ENCODE measurements around the gene PRSS50.
"Not testable (repeated sequence)": the region's sequence is repeated elsewhere in the genome, so short reads cannot be mapped to it uniquely, and the experiment has no call there.

The PRSS50 gene

GRCh38 chr3:46717447-46718231 is at the start of gene PRSS50:
Gene PRSS50, minus strand, starts transcription at chr3:46717869. Its CDS starts 45 bp downstream, at chr3:46717824.
- no peak for DNase-seq (ENCODE audit: low read depth)

DNA sequence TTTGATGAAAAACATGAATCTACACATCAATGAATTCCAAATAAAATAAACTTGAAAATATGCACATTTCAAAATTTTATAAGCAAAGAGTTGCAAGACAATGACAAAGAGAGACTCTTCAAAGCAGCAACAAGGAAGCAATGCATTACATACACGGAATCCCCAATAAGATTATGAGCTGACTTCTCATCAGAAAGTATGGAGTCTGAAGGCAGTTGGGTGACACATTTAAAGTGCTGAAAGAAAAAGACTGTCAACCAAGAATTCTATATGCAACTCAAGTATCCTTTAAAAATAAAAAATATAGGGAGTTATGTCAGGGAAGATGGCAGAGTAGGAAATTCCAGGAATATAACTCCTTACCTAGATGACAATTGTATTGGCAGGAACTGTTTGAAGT is 46.5 kb upstream of the PRSS50 start:
- no peak for DNase-seq (ENCODE audit: low read depth)

DNA sequence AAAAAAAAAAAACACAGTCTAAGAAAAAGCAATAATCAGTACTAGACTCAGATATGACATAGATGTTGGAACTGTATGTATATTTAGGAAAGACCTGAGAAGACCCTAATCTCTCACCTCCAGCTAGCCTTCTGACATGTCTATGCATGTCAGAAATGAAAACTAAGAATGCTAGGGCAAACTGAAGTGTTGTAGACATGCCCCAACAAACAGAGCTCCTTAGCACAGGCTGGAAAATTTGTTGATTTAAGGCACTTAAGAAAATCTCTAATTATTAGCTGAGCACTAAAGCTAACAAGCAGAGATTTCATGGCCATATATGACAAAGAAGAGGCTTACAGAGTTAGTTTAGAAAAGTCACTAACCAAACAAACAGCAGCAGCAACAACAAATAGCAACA is 45.5 kb upstream of the PRSS50 start:
- no peak for DNase-seq (ENCODE audit: low read depth)

- no peak for DNase-seq (ENCODE audit: low read depth)
These were observed 41.8 kb upstream of the PRSS50 start for GRCh38 chr3:46759239-46760167.

DNA sequence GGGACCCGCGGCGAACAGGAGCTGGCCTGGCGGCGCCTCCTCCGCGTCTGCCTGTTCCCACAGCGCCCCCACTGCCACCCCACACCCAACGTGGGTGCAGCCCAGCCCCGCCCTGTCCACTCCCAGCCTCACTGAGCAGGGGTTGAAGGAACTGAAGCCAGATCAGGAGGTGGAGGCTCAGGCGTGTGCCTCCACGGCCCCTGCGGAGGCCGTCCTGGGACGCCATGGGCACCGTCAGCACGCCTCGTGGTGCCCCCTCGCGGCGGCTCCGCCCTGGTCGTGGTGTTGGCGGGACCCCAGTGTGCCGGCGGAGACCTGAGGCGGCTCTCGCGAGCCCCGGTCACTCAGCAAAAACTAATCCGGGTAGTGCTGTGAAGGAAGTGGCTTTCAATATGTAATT is 39.0 kb upstream of the PRSS50 start:
- DNase-seq (ENCODE audit: low read depth): no peak

- DNase-seq (ENCODE audit: low read depth): no peak
These were observed 38.0 kb upstream of the PRSS50 start for GRCh38 chr3:46755646-46756045.

GRCh38 chr3:46753127-46753526 is 35.5 kb upstream of the PRSS50 start:
- DNase-seq (ENCODE audit: low read depth): not testable (repeated sequence)

- no peak for DNase-seq (ENCODE audit: low read depth)
These were observed 32.9 kb upstream of the PRSS50 start for GRCh38 chr3:46750555-46751038.

DNA sequence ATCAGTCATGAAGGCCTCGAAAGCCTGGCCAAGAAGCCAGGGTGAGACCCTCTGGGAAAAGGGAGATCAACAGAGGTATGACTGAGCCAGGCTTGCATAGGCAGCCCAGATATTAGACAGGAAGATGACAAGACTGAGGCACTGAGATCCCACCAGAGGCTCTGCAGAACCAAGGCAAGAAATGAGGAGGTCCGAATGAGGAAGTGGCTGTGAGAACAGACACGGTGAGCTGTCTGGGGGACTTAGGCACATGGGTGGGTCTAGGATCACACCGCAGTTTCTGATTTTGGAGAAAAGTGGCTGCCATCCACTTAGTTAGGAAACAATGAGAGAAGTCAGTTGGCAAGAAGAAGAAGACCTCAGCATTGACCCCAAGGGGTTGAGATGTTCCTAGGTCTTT is 31.5 kb upstream of the PRSS50 start:
- no peak for DNase-seq (ENCODE audit: low read depth)

DNA sequence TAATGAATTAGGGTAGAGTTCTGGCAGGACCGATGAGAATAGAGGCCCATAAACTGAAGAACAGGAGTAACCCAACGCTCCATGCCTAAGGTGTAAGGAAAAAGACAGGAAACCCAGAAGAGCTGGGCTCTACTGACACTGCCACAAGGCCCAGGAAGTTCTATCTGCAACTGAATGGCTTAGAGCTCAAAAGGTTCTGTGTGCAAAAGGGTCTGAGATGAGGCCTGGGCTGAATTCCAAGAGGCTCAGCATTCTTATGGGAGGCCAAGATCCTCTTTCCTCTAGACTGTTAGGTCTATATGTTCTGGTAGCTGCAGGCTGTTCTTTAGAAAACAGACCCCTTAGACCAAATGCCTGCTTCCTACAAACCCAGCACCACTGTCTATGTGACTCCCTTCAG is 30.5 kb upstream of the PRSS50 start:
- no peak for DNase-seq (ENCODE audit: low read depth)

DNA sequence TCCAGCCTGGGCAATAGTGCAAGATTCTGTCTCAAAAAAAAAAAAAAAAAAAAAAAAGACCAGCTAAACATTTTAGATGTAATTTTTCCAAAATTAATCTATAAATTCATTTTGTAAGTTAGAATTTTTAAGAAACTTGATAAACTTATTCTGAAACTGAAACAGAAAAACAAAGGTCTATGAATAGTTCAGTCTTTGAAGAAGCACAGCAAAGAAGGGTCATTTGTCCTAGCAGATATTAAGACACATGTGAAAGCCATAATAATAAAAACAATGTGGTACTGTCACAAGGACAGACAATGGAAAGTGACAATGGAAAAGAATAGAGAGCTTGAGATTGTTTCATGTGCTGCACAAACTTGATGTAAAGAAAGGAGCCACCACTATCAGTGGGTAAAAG is 29.0 kb upstream of the PRSS50 start:
- DNase-seq (ENCODE audit: low read depth): no peak

DNA sequence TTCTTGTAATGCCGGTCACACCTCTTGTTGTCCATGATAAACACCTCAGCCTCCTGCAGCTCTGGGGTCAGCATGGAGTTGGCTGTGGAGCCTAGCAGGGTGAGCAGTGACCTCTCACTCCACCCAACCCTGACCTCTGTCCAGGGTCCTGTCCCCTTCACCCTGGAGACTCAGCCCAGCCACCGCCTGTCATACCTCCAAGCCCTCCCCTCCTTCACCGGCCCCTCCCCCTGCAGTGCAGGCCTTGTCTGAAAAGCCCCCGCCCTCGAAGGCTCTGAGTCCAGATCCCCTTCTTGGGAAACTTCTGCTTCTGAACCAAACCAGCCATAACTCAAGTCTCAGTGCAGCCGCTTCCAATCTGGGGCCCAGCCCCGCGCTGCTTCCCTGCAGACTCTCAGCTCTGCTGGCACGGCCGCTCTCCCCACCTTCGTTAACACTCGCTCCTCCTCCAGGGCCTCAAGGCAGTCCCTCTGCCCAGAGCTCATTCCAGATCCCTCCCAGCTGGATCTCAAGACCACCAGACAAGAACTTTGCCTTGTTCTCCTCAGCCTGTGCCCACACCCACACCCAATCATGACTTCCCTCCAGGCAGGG is 25.4 kb upstream of the PRSS50 start:
- no peak for DNase-seq (ENCODE audit: low read depth)

- not testable (repeated sequence) for DNase-seq (ENCODE audit: low read depth)
These were observed 21.9 kb upstream of the PRSS50 start for GRCh38 chr3:46739565-46739964.

- no peak for DNase-seq (ENCODE audit: low read depth)
These were observed 19.7 kb upstream of the PRSS50 start for GRCh38 chr3:46737329-46737731.

GRCh38 chr3:46736006-46736872 is 18.6 kb upstream of the PRSS50 start:
- no peak for DNase-seq (ENCODE audit: low read depth)

GRCh38 chr3:46734773-46735172 is 17.1 kb upstream of the PRSS50 start:
- DNase-seq (ENCODE audit: low read depth): no peak

- DNase-seq (ENCODE audit: low read depth): no peak
These were observed 15.5 kb upstream of the PRSS50 start for GRCh38 chr3:46733026-46733800.

DNA sequence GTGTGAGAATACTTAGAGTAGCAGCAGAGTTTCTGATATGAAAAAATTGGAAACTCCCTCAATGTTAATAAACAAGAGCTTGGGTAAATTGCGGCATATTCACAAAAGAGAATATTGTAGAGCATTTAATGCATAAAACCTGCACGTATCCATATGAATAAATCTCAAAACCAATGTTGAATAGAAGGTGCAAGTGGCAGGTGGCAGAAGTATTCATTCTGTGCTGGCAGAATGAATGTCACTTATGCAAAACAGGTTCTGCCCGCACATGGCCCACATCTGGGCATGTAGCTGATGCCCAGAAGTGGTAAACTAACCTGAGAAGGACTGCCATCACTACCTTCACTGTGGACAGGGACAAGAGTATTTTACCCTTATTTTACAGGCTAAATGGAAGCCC is 14.1 kb upstream of the PRSS50 start:
- DNase-seq (ENCODE audit: low read depth): no peak

GRCh38 chr3:46730819-46731218 is 13.2 kb upstream of the PRSS50 start:
- no peak for DNase-seq (ENCODE audit: low read depth)

DNA sequence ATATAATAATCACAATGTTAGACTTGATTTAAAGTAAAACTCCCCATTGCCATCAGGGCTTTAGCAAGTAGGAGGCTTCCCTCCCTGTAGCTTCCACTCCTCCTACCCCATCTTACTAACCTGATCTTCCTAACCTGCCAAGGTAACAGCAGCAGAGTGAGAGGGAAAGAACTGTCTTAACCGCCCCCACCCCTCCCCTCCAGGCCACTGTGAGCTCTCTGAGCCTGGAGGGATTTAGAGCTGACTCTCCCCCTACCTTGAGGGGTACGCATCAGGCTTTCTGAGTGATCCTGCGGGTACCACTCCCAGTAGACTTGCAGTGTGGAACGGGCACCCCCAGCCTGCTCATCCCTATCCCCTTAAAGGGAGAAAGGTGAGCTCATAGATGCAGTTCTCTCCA is 11.4 kb upstream of the PRSS50 start:
- DNase-seq (ENCODE audit: low read depth): no peak

Measured in T-helper 22 cell (primary cell).